Activated CD8-positive, alpha-beta memory T cell treated with anti-CD3 and anti-CD28 coated beads, Interleukin-2, amount 10 ng/mL, durations not matched to agents 7 days and 5 days (primary cell): Measurements from ENCODE around the gene RXRG. TPM values are rescaled to one million over a fixed set of nuclear protein-coding genes. Genes with fewer than 3 reads are reported as not detected.

ENCODE experiments used
- ATAC-seq: fragments of 150-1000 bp; cut with Tn5 transposase; one replicate; pipeline ENCODE4 v1.10.0; 2021; ENCODE audit warnings: moderate library complexity
- CTCF ChIA-PET: fragments of 350-600 bp; sonication (Branson Sonifier 250); formaldehyde crosslinking; loops from one replicate; lab custom pipeline; 2021; ENCODE audit warnings: antibody characterized with exemption; lab: Charles Lee
- DNase-seq: peaks from one replicate; pipeline ENCODE4 v3.0.0-alpha.2; 2020
- H3K27ac Mint-ChIP-seq: one replicate; pipeline ENCODE4 v1.8.0; 2021; ENCODE audit warnings: mild to moderate bottlenecking, mixed read lengths
- H3K27me3 Mint-ChIP-seq: one replicate; pipeline ENCODE4 v1.8.0; 2021; ENCODE audit warnings: mixed read lengths
- H3K36me3 Mint-ChIP-seq: one replicate; pipeline ENCODE4 v1.8.0; 2021; ENCODE audit warnings: mild to moderate bottlenecking, mixed read lengths
- H3K4me1 Mint-ChIP-seq: one replicate; pipeline ENCODE4 v1.8.0; 2021; ENCODE audit warnings: mixed read lengths
- H3K4me3 Mint-ChIP-seq: one replicate; pipeline ENCODE4 v1.8.0; 2021; ENCODE audit warnings: mild to moderate bottlenecking, moderate library complexity, mixed read lengths
- H3K9me3 Mint-ChIP-seq: one replicate; pipeline ENCODE4 v1.8.0; 2022; ENCODE audit warnings: low read depth, mixed read lengths
- total RNA-seq, 2 experiments: library from RNA; stranded (reverse); gene quantifications; one replicate each; pipeline ENCODE4 v1.2.3, GENCODE V29; 2021

Gene RXRG
- total RNA-seq, 2 experiments from 2014 or later, result not detected

DNA sequence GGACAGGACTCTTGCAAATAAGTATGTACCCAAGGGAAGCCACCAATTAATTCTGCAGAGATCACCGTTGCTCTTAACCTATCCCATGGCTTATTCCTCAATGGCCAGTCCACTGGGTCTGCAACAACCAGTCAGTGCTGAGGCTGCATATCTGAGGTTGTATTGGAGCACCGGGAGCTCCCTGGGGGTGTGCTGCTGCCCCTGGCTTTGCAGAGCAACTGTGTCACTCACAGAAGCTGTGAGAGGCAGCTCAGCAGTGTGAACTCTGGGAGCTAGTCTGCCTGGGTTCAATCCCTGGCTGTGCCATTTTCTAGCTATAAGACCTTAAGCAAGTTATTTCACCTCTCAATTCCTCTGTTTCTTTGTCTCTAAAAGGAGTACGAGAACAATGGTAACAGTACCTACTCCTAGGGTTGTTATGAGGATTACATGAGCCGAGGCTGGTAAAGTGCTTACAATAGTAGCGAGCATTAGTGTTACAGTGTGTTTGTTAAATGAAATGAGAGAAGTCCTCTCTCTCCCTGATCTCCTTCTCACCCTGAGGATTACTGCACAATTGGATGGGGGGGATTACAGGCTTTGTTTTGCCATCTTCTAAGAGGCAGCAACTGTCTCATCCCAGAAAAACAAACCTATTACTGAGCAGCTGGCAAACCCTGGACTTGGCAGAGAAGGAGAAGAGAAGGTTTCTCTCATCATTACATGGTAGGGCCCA lies 3.6 kb downstream of the RXRG start:
- H3K4me3 Mint-ChIP-seq, result no peak overlapping the region
- no peak overlapping the region for H3K27ac Mint-ChIP-seq
- peaks cover 42% of the 10 kb centered on the region for H3K27me3 Mint-ChIP-seq
- H3K36me3 Mint-ChIP-seq, result no peaks in the 10 kb centered on the region
- H3K9me3 Mint-ChIP-seq, result no peaks in the 10 kb centered on the region
- H3K4me1 Mint-ChIP-seq, result no peaks in the 10 kb centered on the region
- ATAC-seq, result no peak
- DNase-seq, result no peak
- CTCF ChIA-PET, result no interaction called here

DNA sequence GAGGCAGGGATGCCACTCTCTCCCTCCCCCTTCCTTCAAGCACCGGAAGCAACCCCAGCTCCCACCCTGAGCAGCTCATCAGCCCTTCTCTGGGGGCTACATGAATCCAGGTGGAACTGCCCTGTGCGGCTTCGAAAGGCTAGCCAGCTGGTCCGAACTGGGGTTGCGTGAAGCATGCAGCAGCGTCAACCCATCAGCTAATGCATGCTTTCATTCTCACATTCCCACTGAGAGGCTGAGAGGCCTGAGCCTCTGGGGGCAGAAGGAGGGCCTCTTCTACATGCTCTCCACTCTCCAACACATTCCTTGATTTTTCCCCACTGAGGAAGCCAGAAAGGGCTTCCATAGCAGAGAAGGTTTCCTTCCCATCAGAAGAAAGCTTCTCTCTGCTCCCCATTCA lies 5.6 kb downstream of the RXRG start:
- Mint-ChIP-seq H3K9me3 (no peaks in the 10 kb centered on the region), H3K27ac (no peak overlapping the region), H3K36me3 (no peaks in the 10 kb centered on the region), H3K4me1 (no peaks in the 10 kb centered on the region), H3K27me3 (peaks cover 52% of the 10 kb centered on the region), H3K4me3 (no peak overlapping the region)
- ATAC-seq, result no peak
- CTCF ChIA-PET, result no interaction called here
- DNase-seq, result no peak

DNA sequence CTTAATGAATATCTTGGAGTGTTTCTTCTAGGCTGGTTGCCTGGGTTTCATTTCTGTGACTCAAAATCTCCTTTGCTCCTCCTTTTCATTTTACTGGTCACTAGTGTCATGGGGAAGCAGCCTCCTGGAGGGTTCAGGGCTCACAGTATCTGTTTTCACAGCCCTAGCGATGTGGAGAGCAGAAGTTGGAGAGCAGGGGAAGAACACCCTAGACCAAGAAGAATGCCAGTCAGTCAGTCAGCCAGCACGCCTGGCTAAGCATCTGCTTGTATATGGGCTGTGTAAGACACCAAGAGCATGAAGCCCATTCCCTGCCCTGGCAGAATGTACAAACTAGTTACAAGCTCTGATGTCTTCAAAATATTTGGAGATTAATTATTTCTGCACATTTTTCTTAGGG lies 7.9 kb downstream of the RXRG start:
- no peaks in the 10 kb centered on the region for H3K9me3 Mint-ChIP-seq
- CTCF ChIA-PET, result no interaction called here
- DNase-seq (no peak), ATAC-seq (no peak)
- peaks cover 48% of the 10 kb centered on the region for H3K27me3 Mint-ChIP-seq
- no peak overlapping the region for H3K4me3 Mint-ChIP-seq
- no peak overlapping the region for H3K27ac Mint-ChIP-seq
- no peaks in the 10 kb centered on the region for H3K36me3 Mint-ChIP-seq
- H3K4me1 Mint-ChIP-seq, result no peaks in the 10 kb centered on the region

DNA sequence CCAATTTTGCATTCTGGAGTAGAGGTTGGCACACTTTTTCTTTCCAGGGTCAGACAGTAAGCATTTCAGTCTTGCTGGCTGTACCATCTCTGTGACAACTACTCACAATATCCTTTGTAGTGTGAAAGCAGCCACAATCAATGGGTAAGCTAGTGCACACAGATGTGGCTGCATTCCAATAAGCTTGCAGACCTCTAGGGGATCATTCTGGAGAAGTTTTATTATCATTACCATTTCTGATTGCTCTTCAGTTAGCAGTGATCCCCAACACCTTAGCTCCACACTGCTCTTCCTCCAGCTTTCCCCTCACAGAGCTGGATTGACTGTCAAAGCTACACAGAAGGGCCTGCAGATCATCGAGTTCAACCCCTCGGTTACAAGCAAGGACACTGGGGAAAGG lies 9.1 kb downstream of the RXRG start:
- CTCF ChIA-PET, result no interaction called here

DNA sequence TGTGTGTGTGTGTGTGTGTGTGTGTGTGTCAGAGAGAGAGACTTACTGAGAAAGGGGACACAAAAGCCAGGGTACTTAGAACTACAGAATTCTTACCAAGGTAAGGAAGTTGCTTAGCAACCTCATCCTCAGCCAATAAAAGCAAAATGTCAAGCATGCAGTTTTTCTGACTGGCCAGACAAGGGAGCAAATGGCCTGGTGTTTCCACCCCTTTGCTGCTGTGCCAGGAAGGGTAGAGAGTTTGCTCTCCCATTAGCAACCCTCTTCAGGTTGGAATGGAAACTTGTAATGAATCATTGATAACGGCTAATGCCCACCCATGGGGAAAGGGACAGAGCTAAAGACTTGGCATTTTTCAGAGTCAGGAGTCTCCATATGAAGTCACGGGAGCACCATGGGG lies 10.6 kb downstream of the RXRG start:
- DNase-seq, result no peak

More for the DNA sequence above, 9.1 kb downstream of the RXRG start:
- no peak for ATAC-seq
- Mint-ChIP-seq H3K27ac (no peak overlapping the region), H3K36me3 (no peaks in the 10 kb centered on the region), H3K27me3 (peaks cover 39% of the 10 kb centered on the region), H3K4me3 (no peak overlapping the region), H3K4me1 (peaks cover 7% of the 10 kb centered on the region), H3K9me3 (no peaks in the 10 kb centered on the region)
- no peak for DNase-seq

DNA sequence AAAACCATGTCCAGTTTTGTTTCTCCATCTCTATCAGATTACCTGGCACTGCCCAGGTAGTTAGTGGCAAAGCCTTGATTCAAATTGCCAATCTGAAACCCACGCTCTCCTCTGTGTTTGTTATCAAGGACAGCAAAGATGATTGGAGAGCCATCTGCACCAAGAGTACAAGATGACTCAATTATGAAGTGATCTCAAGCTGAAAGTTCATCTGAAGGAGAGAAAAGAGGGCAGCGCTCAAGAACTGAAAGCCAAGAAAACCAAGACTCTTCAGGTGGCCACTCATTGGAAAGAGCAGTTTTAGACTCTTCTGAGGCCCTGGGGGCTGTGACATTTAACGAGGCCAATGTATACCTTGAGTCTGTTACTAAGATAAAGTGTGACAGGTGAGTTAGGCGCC lies 13.8 kb downstream of the RXRG start:
- ATAC-seq (peak; percentile 36), DNase-seq (no peak)
- Mint-ChIP-seq H3K9me3 (no peaks in the 10 kb centered on the region), H3K4me3 (no peak overlapping the region), H3K36me3 (no peaks in the 10 kb centered on the region), H3K4me1 (peaks cover 10% of the 10 kb centered on the region), H3K27ac (no peak overlapping the region), H3K27me3 (peaks cover 8% of the 10 kb centered on the region)
- CTCF ChIA-PET, result interaction anchor here (0.7 kb wide), 1 partner anchor 14 kb away, joined by 3 read pairs; no protein-coding TSS in a partner anchor

More for the DNA sequence above, 10.6 kb downstream of the RXRG start:
- H3K4me3 Mint-ChIP-seq, result no peak overlapping the region
- H3K9me3 Mint-ChIP-seq, result no peaks in the 10 kb centered on the region
- peaks cover 30% of the 10 kb centered on the region for H3K27me3 Mint-ChIP-seq
- no peak overlapping the region for H3K27ac Mint-ChIP-seq
- no peak for ATAC-seq
- CTCF ChIA-PET, result no interaction called here
- H3K36me3 Mint-ChIP-seq, result no peaks in the 10 kb centered on the region
- peaks cover 10% of the 10 kb centered on the region for H3K4me1 Mint-ChIP-seq

DNA sequence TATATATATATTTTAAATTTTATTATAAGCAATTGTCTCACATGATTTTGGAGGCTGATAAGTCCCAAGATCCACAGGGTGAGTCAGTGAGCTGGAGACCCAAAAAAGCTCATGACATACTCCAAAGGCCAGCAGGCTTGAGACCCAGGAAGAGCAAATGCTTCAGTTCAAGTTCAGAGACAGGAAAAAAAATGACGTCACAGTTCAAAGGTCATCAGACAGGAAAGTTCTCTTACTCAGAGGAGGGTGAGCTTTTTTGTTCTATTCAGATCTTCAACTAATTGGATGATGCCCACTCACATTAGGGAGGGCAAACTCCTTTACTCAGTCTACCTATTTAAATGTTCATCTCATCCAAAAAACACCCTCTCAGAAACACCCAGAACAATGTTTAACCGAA lies 18.2 kb downstream of the RXRG start:
- H3K4me1 Mint-ChIP-seq, result peaks cover 28% of the 10 kb centered on the region
- no peak for DNase-seq
- H3K4me3 Mint-ChIP-seq, result no peak overlapping the region
- CTCF ChIA-PET, result interaction anchor here (0.7 kb wide), 1 partner anchor 21 kb away, joined by 3 read pairs; no protein-coding TSS in a partner anchor
- H3K9me3 Mint-ChIP-seq, result no peaks in the 10 kb centered on the region
- H3K36me3 Mint-ChIP-seq, result peaks cover 2% of the 10 kb centered on the region
- H3K27me3 Mint-ChIP-seq, result no peaks in the 10 kb centered on the region
- ATAC-seq, result no peak
- no peak overlapping the region for H3K27ac Mint-ChIP-seq

DNA sequence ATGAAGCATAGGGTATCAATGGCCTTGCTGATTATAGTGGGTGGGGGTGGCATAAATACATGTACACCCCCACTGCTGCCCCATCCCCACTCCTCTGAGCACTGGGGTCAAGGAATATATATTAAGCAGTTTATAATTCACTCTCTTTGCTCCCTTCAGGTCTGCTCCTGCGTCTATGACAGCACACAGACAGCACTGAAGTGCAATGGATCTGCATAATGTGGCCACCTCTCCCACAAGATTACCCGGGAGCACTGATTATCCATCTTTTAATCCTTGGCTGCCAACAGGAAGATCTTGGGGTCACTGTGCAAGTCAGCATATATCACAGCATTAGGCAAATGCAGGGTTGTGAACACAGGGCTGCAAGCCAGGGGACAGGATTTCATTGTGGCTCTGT lies 19.3 kb downstream of the RXRG start:
- Mint-ChIP-seq H3K9me3 (no peaks in the 10 kb centered on the region), H3K27me3 (no peaks in the 10 kb centered on the region), H3K4me1 (peaks cover 19% of the 10 kb centered on the region), H3K27ac (no peak overlapping the region), H3K4me3 (no peak overlapping the region), H3K36me3 (peaks cover 2% of the 10 kb centered on the region)
- DNase-seq (no peak), ATAC-seq (no peak)
- CTCF ChIA-PET, result no interaction called here

DNA sequence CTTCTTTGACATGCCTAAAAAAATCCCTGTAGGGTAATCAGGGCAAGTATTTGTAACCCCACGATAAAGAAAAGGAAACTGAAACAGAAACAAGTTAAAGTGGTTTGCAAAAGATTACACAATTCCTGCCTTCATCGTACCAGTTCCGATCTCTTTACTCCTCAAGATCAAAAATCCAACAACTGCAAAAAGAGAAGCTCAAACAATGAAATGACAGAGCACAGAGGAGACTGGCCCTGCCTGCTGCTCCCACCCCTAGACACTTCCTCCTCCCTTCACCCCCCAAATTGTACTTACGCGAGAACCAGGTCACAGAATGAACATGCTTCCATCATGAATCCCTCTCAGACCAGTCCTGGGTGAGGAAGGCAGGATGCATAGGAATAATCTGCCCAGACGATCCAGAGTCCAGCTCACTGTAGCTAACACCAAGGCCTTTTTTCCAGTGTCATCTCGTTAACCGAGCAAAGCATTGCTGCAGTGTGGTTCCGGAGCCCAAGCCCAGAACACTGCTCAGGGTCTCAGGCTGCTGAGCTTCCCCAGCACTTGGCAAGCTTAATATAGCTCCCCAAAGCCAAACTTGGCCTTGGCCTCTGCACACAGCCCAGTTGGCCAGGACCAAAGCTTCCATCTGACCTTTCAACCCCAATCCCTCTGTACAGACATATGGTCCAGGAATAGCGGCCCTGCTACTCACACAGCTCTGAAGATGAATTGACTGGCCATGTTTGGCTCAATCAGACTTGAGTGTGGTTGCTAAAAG lies 20.3 kb downstream of the RXRG start:
- H3K27ac Mint-ChIP-seq, result peak overlapping the region; percentile 77
- H3K27me3 Mint-ChIP-seq, result no peaks in the 10 kb centered on the region
- peaks cover 2% of the 10 kb centered on the region for H3K36me3 Mint-ChIP-seq
- no peak for DNase-seq
- peak overlapping the region; percentile 62 for H3K4me3 Mint-ChIP-seq
- peak; percentile 72 for ATAC-seq
- H3K4me1 Mint-ChIP-seq, result peaks cover 17% of the 10 kb centered on the region
- no peaks in the 10 kb centered on the region for H3K9me3 Mint-ChIP-seq
- CTCF ChIA-PET, result interaction anchor here (0.8 to 1.6 kb wide), 2 partner anchors 31 to 168 kb away, joined by 4 to 7 read pairs; no protein-coding TSS in a partner anchor

DNA sequence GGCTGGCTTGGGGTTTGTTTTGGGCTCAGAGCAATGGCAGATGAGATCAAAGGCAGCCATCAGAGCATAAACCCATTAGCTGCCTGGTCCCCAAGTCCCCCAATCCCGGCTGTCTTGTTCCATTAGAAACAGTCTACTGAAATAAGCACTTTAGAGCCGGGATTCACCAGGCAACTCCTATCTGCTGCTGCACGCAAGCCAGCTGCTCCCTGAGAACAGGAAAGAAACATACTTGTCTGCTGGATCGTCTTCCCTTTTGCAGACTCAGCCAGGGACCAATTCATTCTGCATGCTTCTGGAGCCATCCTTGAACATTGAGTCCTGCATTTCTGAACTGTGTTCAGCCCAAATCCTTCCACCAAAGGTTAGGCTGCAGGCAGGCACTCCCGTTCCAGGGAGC lies 21.8 kb downstream of the RXRG start:
- no peak for ATAC-seq
- no peak overlapping the region for H3K27ac Mint-ChIP-seq
- no peak for DNase-seq
- no peak overlapping the region for H3K4me3 Mint-ChIP-seq
- peaks cover 2% of the 10 kb centered on the region for H3K36me3 Mint-ChIP-seq
- H3K27me3 Mint-ChIP-seq, result peaks cover 5% of the 10 kb centered on the region
- H3K4me1 Mint-ChIP-seq, result peaks cover 17% of the 10 kb centered on the region
- CTCF ChIA-PET, result no interaction called here
- H3K9me3 Mint-ChIP-seq, result no peaks in the 10 kb centered on the region

DNA sequence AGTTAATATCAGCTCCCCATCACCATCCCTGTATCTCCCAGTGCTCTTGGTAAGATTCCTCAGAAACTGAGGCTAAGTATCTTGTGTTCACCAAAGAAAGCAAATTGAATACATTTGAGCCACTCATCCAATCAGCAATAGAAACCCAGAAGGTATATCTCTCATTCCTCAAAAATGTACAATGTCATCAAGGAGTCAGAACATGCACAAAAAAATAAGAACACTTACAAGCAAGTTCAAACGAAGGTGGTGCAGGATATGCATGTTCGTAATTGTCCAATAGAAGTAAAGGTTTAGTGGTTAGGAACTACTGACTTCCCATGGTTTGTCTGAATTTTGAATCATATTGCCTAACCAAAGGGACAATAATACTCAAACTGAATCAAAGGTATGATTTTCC lies 24.3 kb downstream of the RXRG start:
- Mint-ChIP-seq H3K4me1 (peaks cover 17% of the 10 kb centered on the region), H3K27me3 (peaks cover 19% of the 10 kb centered on the region), H3K9me3 (no peaks in the 10 kb centered on the region), H3K27ac (no peak overlapping the region), H3K36me3 (peaks cover 2% of the 10 kb centered on the region), H3K4me3 (no peak overlapping the region)
- DNase-seq (no peak), ATAC-seq (no peak)
- CTCF ChIA-PET, result interaction anchor here (1.5 kb wide), 1 partner anchor 172 kb away, joined by 4 read pairs; no protein-coding TSS in a partner anchor

DNA sequence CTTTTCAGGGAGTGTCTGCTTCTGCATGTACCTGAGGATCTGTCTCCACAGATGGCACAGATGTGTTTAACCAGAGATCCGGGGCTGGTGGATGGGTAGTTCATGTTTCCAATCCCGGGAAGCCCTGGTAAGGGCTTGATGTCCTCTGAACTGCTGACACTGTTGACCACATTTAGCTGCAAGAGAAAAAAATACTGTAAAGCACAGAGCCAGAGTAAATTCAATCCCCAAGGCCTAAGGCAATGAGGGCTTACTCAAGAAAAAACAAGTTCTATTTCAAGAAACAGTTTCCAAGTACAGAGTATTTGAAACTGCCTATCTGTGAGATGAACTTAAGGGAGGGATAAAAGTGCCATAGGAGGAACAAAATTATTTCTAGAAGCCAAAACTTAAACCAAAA lies 25.1 kb downstream of the RXRG start:
- Mint-ChIP-seq H3K27ac (no peak overlapping the region), H3K4me3 (no peak overlapping the region), H3K27me3 (peaks cover 27% of the 10 kb centered on the region), H3K36me3 (peaks cover 2% of the 10 kb centered on the region), H3K9me3 (no peaks in the 10 kb centered on the region), H3K4me1 (peaks cover 11% of the 10 kb centered on the region)
- DNase-seq, result no peak
- CTCF ChIA-PET, result no interaction called here
- no peak for ATAC-seq

DNA sequence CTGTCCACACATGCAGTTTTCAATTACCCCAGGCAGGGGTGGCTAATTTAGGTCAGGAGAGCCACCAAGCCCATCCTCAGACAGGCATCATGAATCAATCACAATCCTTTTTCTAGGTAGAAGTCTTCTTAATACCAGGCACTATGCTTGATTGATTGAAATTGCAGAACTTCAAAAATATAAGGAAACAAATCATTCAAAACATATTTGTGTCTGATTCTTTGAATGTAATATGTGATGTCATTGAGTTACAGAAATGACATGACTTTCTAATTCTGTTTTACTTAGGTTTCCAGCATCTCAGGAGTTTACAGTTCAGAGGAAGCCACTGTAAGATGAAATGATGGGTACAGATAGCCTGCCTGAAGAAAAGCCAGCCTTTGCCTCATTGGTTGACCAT lies 26.7 kb downstream of the RXRG start:
- Mint-ChIP-seq H3K27ac (no peak overlapping the region), H3K27me3 (peaks cover 40% of the 10 kb centered on the region), H3K4me3 (no peak overlapping the region), H3K9me3 (no peaks in the 10 kb centered on the region), H3K36me3 (no peaks in the 10 kb centered on the region), H3K4me1 (no peaks in the 10 kb centered on the region)
- CTCF ChIA-PET, result no interaction called here
- no peak for ATAC-seq
- no peak for DNase-seq

DNA sequence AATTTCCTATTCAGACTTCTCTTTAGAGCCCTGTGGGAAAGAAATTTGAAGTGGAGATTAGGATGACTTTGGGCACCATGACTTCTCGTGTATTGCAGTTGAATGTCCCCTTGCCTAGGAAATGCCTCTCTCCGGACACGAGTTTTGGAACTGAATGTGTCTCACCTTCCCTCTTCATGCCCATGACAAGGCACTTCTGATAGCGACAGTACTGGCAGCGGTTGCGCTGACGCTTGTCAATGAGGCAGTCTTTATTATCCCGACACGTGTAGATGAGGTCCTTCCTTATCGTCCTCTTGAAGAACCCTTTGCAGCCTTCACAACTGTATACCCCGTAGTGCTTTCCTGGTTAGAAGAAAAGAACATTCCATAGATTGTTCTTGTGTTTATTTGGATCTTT lies 28.1 kb downstream of the RXRG start:
- Mint-ChIP-seq H3K4me3 (no peak overlapping the region), H3K27ac (no peak overlapping the region), H3K36me3 (no peaks in the 10 kb centered on the region), H3K9me3 (no peaks in the 10 kb centered on the region), H3K27me3 (peaks cover 43% of the 10 kb centered on the region), H3K4me1 (no peaks in the 10 kb centered on the region)
- no peak for ATAC-seq
- CTCF ChIA-PET, result interaction anchor here (0.9 kb wide), 1 partner anchor 14 kb away, joined by 3 read pairs; no protein-coding TSS in a partner anchor
- no peak for DNase-seq
